ENCODE data around the gene CDH20. TPM values are rescaled to one million over a fixed set of nuclear protein-coding genes. Genes with fewer than 3 reads are reported as not detected.

CDH20 gene
- total and polyA plus RNA-seq, 2 donors (not counting 1 experiment from before 2014, with no cell fraction given), result 0.24 TPM; not detected in 1

GRCh38 chr18:61286867-61287266, 46.4 kb upstream of the CDH20 start:
- H3K79me2 ChIP-seq (ENCODE audit: control insufficient read depth, insufficient read depth, low read length), result no peaks in the 10 kb centered on the region
- H3K4me3 ChIP-seq (replicated peaks in 1 of 4; ENCODE audit: control extremely low read depth in 1 of 4, insufficient read depth in 1 of 4, low read depth in 3 of 4, low read length in 4 of 4), result no peak overlapping the region
- H2AFZ ChIP-seq (ENCODE audit: low read length), result no peak overlapping the region
- H3K9me3 ChIP-seq (ENCODE audit: control insufficient read depth, insufficient read depth, low read depth, low read length), result no peaks in the 10 kb centered on the region
- no peak for TF ChIP-seq EZH2 (IDR thresholded peaks at IDR 0.05; ENCODE audit: low read length, missing control alignments)
- TF ChIP-seq CTCF (conservative IDR thresholded peaks at IDR 0.05 in 1 of 2, IDR thresholded peaks at IDR 0.05 in 1 of 2; ENCODE audit: low read depth in 1 of 2, low read length in 2 of 2), result no peak
- no peak overlapping the region for H3K27ac ChIP-seq (ENCODE audit: insufficient read depth, low read length)
- peaks cover 2% of the 10 kb centered on the region for H3K27me3 ChIP-seq (ENCODE audit: control insufficient read depth, insufficient read depth, low read length)
- no peaks in the 10 kb centered on the region for H3K36me3 ChIP-seq (ENCODE audit: control insufficient read depth, insufficient read depth, low read length)
- DNase-seq (ENCODE audit: low read depth in 2 of 2), result no peak
- H3K9ac ChIP-seq (ENCODE audit: insufficient read depth, low read length), result no peak overlapping the region
- H4K20me1 ChIP-seq (ENCODE audit: control insufficient read depth, extremely low read depth, insufficient read depth, low read length), result no peaks in the 10 kb centered on the region
- H3K4me1 ChIP-seq (ENCODE audit: control insufficient read depth, extremely low read depth, insufficient read depth, low read length), result no peaks in the 10 kb centered on the region
- H3K4me2 ChIP-seq (ENCODE audit: extremely low read depth, insufficient read depth, low read length), result no peak overlapping the region

GRCh38 chr18:61290616-61291015, 42.6 kb upstream of the CDH20 start:
- Histone ChIP-seq H2AFZ (ENCODE audit: low read length) (no peak overlapping the region), H3K79me2 (ENCODE audit: control insufficient read depth, insufficient read depth, low read length) (no peaks in the 10 kb centered on the region), H3K4me1 (ENCODE audit: control insufficient read depth, extremely low read depth, insufficient read depth, low read length) (no peaks in the 10 kb centered on the region), H3K36me3 (ENCODE audit: control insufficient read depth, insufficient read depth, low read length) (no peaks in the 10 kb centered on the region), H3K4me3 (replicated peaks in 1 of 4; ENCODE audit: control extremely low read depth in 1 of 4, insufficient read depth in 1 of 4, low read depth in 3 of 4, low read length in 4 of 4) (no peak overlapping the region), H3K27ac (ENCODE audit: insufficient read depth, low read length) (no peak overlapping the region), H4K20me1 (ENCODE audit: control insufficient read depth, extremely low read depth, insufficient read depth, low read length) (no peaks in the 10 kb centered on the region), H3K9ac (ENCODE audit: insufficient read depth, low read length) (no peak overlapping the region), H3K4me2 (ENCODE audit: extremely low read depth, insufficient read depth, low read length) (no peak overlapping the region), H3K9me3 (ENCODE audit: control insufficient read depth, insufficient read depth, low read depth, low read length) (no peaks in the 10 kb centered on the region), H3K27me3 (ENCODE audit: control insufficient read depth, insufficient read depth, low read length) (no peaks in the 10 kb centered on the region)
- TF ChIP-seq CTCF (conservative IDR thresholded peaks at IDR 0.05 in 1 of 2, IDR thresholded peaks at IDR 0.05 in 1 of 2; ENCODE audit: low read depth in 1 of 2, low read length in 2 of 2) (no peak), EZH2 (IDR thresholded peaks at IDR 0.05; ENCODE audit: low read length, missing control alignments) (no peak)
- DNase-seq (ENCODE audit: low read depth in 2 of 2), result no peak

GRCh38 chr18:61292280-61293035, 40.8 kb upstream of the CDH20 start:
- H2AFZ ChIP-seq (ENCODE audit: low read length), result no peak overlapping the region
- no peaks in the 10 kb centered on the region for H3K27me3 ChIP-seq (ENCODE audit: control insufficient read depth, insufficient read depth, low read length)
- H3K9me3 ChIP-seq (ENCODE audit: control insufficient read depth, insufficient read depth, low read depth, low read length), result no peaks in the 10 kb centered on the region
- no peak for DNase-seq (ENCODE audit: low read depth in 2 of 2)
- no peaks in the 10 kb centered on the region for H4K20me1 ChIP-seq (ENCODE audit: control insufficient read depth, extremely low read depth, insufficient read depth, low read length)
- H3K9ac ChIP-seq (ENCODE audit: insufficient read depth, low read length), result no peak overlapping the region
- H3K4me2 ChIP-seq (ENCODE audit: extremely low read depth, insufficient read depth, low read length), result no peak overlapping the region
- no peak overlapping the region for H3K27ac ChIP-seq (ENCODE audit: insufficient read depth, low read length)
- H3K4me3 ChIP-seq (replicated peaks in 1 of 4; ENCODE audit: control extremely low read depth in 1 of 4, insufficient read depth in 1 of 4, low read depth in 3 of 4, low read length in 4 of 4), result no peak overlapping the region
- no peaks in the 10 kb centered on the region for H3K36me3 ChIP-seq (ENCODE audit: control insufficient read depth, insufficient read depth, low read length)
- TF ChIP-seq CTCF (conservative IDR thresholded peaks at IDR 0.05 in 1 of 2, IDR thresholded peaks at IDR 0.05 in 1 of 2; ENCODE audit: low read depth in 1 of 2, low read length in 2 of 2) (no peak), EZH2 (IDR thresholded peaks at IDR 0.05; ENCODE audit: low read length, missing control alignments) (no peak)
- no peaks in the 10 kb centered on the region for H3K4me1 ChIP-seq (ENCODE audit: control insufficient read depth, extremely low read depth, insufficient read depth, low read length)
- no peaks in the 10 kb centered on the region for H3K79me2 ChIP-seq (ENCODE audit: control insufficient read depth, insufficient read depth, low read length)

Measured in fibroblast of lung (primary cell).